Keratinocyte (primary cell): ENCODE results near the gene GATAD2B. TPM values are rescaled to one million over a fixed set of nuclear protein-coding genes. Genes with fewer than 3 reads are reported as not detected.

Source experiments
- DNase-seq: peaks from one replicate; pipeline ENCODE4 v3.0.0-alpha.2; 2011; ENCODE audit warnings: low read depth, missing footprints, low spot score
- FAIRE-seq: peaks from 2 replicates; lab custom pipeline; 2011; peaks lifted over from hg19 to GRCh38; lab: Jason Lieb, UNC
- H2AFZ ChIP-seq: 2 replicates; pipeline ENCODE4 v1.6.0; 2012; ENCODE audit warnings: low read length, control low read depth, inconsistent platforms; ENCODE audit not compliant: control insufficient read depth
- H3K27ac ChIP-seq: 2 replicates; pipeline ENCODE4 v1.5.1; 2011; ENCODE audit warnings: low read length; ENCODE audit not compliant: control insufficient read depth, insufficient read depth
- H3K27me3 ChIP-seq: 3 replicates; pipeline ENCODE4 v1.6.0; 2011; ENCODE audit warnings: low read length; ENCODE audit not compliant: control insufficient read depth, insufficient read depth; ENCODE audit errors: extremely low read depth
- H3K36me3 ChIP-seq, 2 experiments: 2 replicates in 1 of 2; 3 replicates in 1 of 2; pipeline ENCODE4 v1.5.1; 2011; ENCODE audit warnings: low read length in 2 of 2, mild to moderate bottlenecking in 1 of 2; ENCODE audit not compliant: control insufficient read depth in 2 of 2, insufficient read depth in 2 of 2; ENCODE audit errors: extremely low read depth in 1 of 2
- H3K4me1 ChIP-seq: 3 replicates; pipeline ENCODE4 v1.5.1; 2011; ENCODE audit warnings: low read length; ENCODE audit not compliant: control insufficient read depth, insufficient read depth; ENCODE audit errors: extremely low read depth
- H3K4me2 ChIP-seq: 3 replicates; pipeline ENCODE4 v1.6.0; 2011; ENCODE audit warnings: low read depth, low read length; ENCODE audit not compliant: control insufficient read depth, insufficient read depth; ENCODE audit errors: extremely low read depth
- H3K4me3 ChIP-seq, 3 experiments: fragments of 200-600 bp in 1 of 3; sonication (generic) in 1 of 3; 2 replicates in 2 of 3; 3 replicates in 1 of 3; pipeline ENCODE4 v1.5.1; 2011 to 2016; ENCODE audit warnings: low read length in 3 of 3, mild to moderate bottlenecking in 3 of 3, control low read depth in 2 of 3, inconsistent platforms in 1 of 3, low read depth in 1 of 3, mixed read lengths in 1 of 3, mixed run types in 1 of 3, moderate library complexity in 1 of 3; ENCODE audit not compliant: control insufficient read depth in 2 of 3, insufficient read depth in 2 of 3; ENCODE audit errors: extremely low read depth in 1 of 3
- H3K79me2 ChIP-seq: 2 replicates; pipeline ENCODE4 v1.6.0; 2012; ENCODE audit warnings: low read length; ENCODE audit not compliant: control insufficient read depth, insufficient read depth
- H3K9ac ChIP-seq: 3 replicates; pipeline ENCODE4 v1.6.0; 2011; ENCODE audit warnings: low read length; ENCODE audit not compliant: control insufficient read depth, insufficient read depth; ENCODE audit errors: extremely low read depth
- H3K9me1 ChIP-seq: 3 replicates; pipeline ENCODE4 v1.6.0; 2011; ENCODE audit warnings: low read length; ENCODE audit not compliant: control insufficient read depth, insufficient read depth; ENCODE audit errors: extremely low read depth
- H3K9me3 ChIP-seq: 2 replicates; pipeline ENCODE4 v1.5.1; 2012; ENCODE audit warnings: low read depth, low read length; ENCODE audit not compliant: control insufficient read depth
- H4K20me1 ChIP-seq: 3 replicates; pipeline ENCODE4 v1.6.0; 2011; ENCODE audit warnings: low read length; ENCODE audit not compliant: control insufficient read depth, insufficient read depth; ENCODE audit errors: extremely low read depth
- EZH2 ChIP-seq: IDR thresholded peaks from one replicate; pipeline ENCODE4 v1.6.1; 2012; ENCODE audit warnings: inconsistent platforms, mild to moderate bottlenecking, low read length, moderate library complexity
- dilution Hi-C: fragments of 300-500 bp; cut with MboI; formaldehyde crosslinking; loops from one replicate; pipeline ENCODE4 v1.7.0; 2020; ENCODE audit warnings: low sequenced_read_pairs; ENCODE audit not compliant: extremely low pct_ligation_motif_present
- polyA plus RNA-seq, 5 experiments: library from polyadenylated mRNA; depleted of rRNA in 3 of 5; stranded (reverse) in 3 of 5; stranded (forward) in 1 of 5; unstranded in 1 of 5; fragments of >200 nt; gene quantifications; 1 replicate in 1 of 5; 2 replicates in 3 of 5; 3 replicates in 1 of 5; pipeline versions ENCODE4 v1.2.1 to v1.2.3, GENCODE V29; 2011 to 2012; ENCODE audit warnings: missing spikeins in 2 of 5, low read depth in 1 of 5, low replicate concordance in 1 of 5
- TF ChIP-seq, protein P1 (sequence below), 3 experiments: IDR thresholded peaks in 1 of 3; conservative IDR thresholded peaks in 1 of 3; optimal IDR thresholded peaks in 1 of 3; 2 replicates in 2 of 3; 3 replicates in 1 of 3; pipeline versions ENCODE3 to v1.5.1; 2011; ENCODE audit warnings: low read length in 3 of 3, mild to moderate bottlenecking in 3 of 3, moderate library complexity in 2 of 3, control low read depth in 1 of 3, inconsistent platforms in 1 of 3; ENCODE audit not compliant: insufficient read depth in 2 of 3; ENCODE audit errors: extremely low read depth in 1 of 3

GATAD2B gene
- polyA plus RNA-seq, 1 donor (not counting 4 experiments of a cell fraction or from before 2014, with no cell fraction given) = 6.1 TPM

GRCh38 chr1:153800516-153800915 is 122.3 kb downstream of the GATAD2B start:
- Histone ChIP-seq H3K4me2 (no peak overlapping the region), H4K20me1 (no peaks in the 10 kb centered on the region), H3K27ac (no peak overlapping the region), H2AFZ (no peak overlapping the region), H3K27me3 (no peaks in the 10 kb centered on the region), H3K9ac (no peak overlapping the region), H3K4me1 (peaks cover 6% of the 10 kb centered on the region), H3K36me3 (peaks cover 0 to 9% of the 10 kb centered on the region in 2 experiments), H3K9me3 (no peaks in the 10 kb centered on the region), H3K79me2 (no peaks in the 10 kb centered on the region), H3K4me3 (no peak overlapping the region), H3K9me1 (no peaks in the 10 kb centered on the region)
- no peak for TF ChIP-seq EZH2
- dilution Hi-C loops = no loop called here
- no peak for FAIRE-seq
- DNase-seq = no peak

DNA sequence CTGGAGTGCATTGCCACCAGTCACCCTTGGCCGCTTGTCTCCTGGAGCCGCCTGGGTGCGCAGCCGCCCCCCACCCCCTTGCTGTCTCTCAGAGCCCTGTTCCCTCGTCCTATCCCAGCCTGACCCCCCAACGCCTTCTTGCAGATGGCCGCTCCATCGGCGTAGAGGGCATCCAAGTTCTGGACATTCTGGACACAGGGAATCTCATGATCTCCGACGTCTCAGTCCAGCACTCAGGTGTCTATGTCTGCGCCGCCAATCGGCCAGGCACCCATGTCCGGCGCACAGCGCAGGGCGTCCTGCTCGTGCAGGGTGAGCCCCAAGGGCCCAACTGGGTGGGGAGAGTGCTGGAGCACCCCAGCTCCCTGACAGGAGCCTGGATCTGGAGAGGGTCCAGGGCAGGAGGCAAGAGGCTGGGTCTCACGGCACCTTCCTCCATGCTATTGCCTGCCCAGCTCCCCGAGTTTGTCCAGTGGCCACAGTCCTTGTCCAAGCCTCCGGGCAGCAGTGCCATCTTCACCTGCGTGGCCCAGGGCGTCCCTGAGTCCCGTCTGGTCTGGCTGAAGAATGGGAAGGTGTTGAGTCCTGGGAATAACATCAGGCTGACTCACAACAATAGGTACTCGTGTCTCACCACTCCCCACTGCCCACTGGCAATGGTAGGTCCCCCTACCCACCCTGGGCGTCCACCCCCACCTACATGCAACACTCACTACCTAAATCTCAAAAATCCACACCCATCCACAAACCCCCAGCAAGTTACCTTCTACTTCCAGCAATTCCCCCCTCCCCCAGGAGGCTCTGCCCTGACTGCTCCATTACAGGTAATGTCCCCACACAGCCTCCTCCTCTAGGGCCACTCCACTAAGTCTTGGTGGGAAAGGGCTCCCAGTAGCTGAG is 123.0 kb downstream of the GATAD2B start:
- TF ChIP-seq, protein P1, sequence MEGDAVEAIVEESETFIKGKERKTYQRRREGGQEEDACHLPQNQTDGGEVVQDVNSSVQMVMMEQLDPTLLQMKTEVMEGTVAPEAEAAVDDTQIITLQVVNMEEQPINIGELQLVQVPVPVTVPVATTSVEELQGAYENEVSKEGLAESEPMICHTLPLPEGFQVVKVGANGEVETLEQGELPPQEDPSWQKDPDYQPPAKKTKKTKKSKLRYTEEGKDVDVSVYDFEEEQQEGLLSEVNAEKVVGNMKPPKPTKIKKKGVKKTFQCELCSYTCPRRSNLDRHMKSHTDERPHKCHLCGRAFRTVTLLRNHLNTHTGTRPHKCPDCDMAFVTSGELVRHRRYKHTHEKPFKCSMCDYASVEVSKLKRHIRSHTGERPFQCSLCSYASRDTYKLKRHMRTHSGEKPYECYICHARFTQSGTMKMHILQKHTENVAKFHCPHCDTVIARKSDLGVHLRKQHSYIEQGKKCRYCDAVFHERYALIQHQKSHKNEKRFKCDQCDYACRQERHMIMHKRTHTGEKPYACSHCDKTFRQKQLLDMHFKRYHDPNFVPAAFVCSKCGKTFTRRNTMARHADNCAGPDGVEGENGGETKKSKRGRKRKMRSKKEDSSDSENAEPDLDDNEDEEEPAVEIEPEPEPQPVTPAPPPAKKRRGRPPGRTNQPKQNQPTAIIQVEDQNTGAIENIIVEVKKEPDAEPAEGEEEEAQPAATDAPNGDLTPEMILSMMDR (optimal IDR thresholded peaks at IDR 0.05 in 1 of 3, IDR thresholded peaks at IDR 0.05 in 1 of 3, conservative IDR thresholded peaks at IDR 0.05 in 1 of 3; ENCODE audit: extremely low read depth in 1 of 3, insufficient read depth in 2 of 3, low read length in 3 of 3) = no peak
- TF ChIP-seq EZH2 = no peak
- no peaks in the 10 kb centered on the region for H3K9me3 ChIP-seq
- no peak overlapping the region for H3K4me2 ChIP-seq
- H3K9ac ChIP-seq = no peak overlapping the region
- H3K27me3 ChIP-seq = no peaks in the 10 kb centered on the region
- FAIRE-seq (no peak), DNase-seq (no peak)
- H3K79me2 ChIP-seq = no peaks in the 10 kb centered on the region
- no peak overlapping the region for H3K27ac ChIP-seq
- H3K9me1 ChIP-seq = no peaks in the 10 kb centered on the region
- H3K36me3 ChIP-seq = peaks cover 0 to 9% of the 10 kb centered on the region in 2 experiments
- no peaks in the 10 kb centered on the region for H3K4me1 ChIP-seq
- dilution Hi-C loops = no loop called here
- H2AFZ ChIP-seq = no peak overlapping the region
- no peaks in the 10 kb centered on the region for H4K20me1 ChIP-seq
- no peak overlapping the region for H3K4me3 ChIP-seq
